Erythroblast (primary cell): Measurements from ENCODE around the gene NFE2L3.

ENCODE experiments used
- GATA1 ChIP-seq: IDR thresholded peaks from 2 replicates; pipeline ENCODE4 v1.6.1; 2011; ENCODE audit warnings: low read depth, mild to moderate bottlenecking, control low read depth, low read length, moderate library complexity
- POLR2A ChIP-seq: IDR thresholded peaks from 2 replicates; pipeline ENCODE4 v1.6.1; 2011; ENCODE audit warnings: mild to moderate bottlenecking, low read length

- TF ChIP-seq POLR2A (no peak), GATA1 (no peak)
These were observed 56.0 kb downstream of the NFE2L3 start for GRCh38 chr7:26208040-26208439.
